ENCODE measurements around the gene AGK. TPM values are rescaled to one million over a fixed set of nuclear protein-coding genes. Genes with fewer than 3 reads are reported as not detected.

The AGK gene
- total RNA-seq, 1 experiment from 2014 or later, result 32.2 TPM

GRCh38 chr7:141649137-141649864 is 98.1 kb downstream of the AGK start:
- CTCF ChIA-PET, result interaction anchor here (0.6 to 2.1 kb wide), 29 partner anchors 8 to 623 kb away, joined by 3 to 26 read pairs (median 3); partner anchors contain the start of genes AGK and SSBP1
- Mint-ChIP-seq H3K36me3 (peaks cover 8% of the 10 kb centered on the region; the same call in 1 of the 2 replicates), H3K4me1 (peaks cover 25% of the 10 kb centered on the region), H3K4me3 (no peak overlapping the region), H3K27me3 (ENCODE audit: low read depth) (no peaks in the 10 kb centered on the region), H3K9me3 (no peaks in the 10 kb centered on the region), H3K27ac (peak overlapping the region; percentile 21; the same call in 1 of the 2 replicates)
- ATAC-seq (no peak), DNase-seq (ENCODE audit: low spot score) (no peak)
- POLR2A ChIA-PET, result interaction anchor here (0.6 to 0.8 kb wide), 2 partner anchors 80 to 387 kb away, joined by 4 to 7 read pairs; no protein-coding TSS in a partner anchor
- TF ChIP-seq, protein P1, sequence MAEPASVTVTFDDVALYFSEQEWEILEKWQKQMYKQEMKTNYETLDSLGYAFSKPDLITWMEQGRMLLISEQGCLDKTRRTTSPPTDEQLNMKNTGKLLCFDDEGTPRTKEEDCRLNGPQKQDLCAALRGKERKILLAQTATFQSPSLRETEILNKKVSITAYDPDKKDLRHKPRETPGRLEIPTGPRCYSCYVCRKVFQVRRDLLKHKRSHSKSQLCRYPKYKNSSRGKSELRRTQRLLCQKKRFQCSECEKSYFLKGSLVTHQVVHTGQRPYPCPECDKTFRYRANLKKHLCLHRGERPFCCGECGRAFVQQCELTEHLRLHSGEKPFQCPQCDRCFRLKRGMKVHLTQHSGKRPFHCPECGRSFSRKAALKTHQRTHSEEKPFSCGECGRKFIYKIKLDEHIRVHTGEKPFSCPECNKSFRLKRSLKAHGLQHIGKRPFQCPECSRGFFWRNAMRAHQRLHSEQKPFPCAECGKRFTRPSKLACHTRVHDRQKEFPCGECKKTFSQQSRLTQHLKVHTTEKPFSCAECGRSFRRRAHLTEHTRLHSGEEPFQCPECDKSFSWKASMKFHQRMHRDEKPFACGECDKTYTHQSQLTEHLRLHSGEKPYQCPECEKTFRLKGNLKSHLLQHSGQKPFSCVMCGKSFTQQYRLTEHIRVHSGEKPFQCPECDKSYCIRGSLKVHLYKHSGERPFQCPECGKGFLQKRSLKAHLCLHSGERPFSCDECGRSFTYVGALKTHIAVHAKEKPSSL (CRISPR knock-in tag; conservative IDR thresholded peaks at IDR 0.05), result no peak
- TF ChIP-seq ZNF121 (CRISPR knock-in tag; IDR thresholded peaks at IDR 0.05) (no peak), ZSCAN18 (CRISPR knock-in tag; IDR thresholded peaks at IDR 0.05) (no peak), ESRRA (CRISPR knock-in tag; IDR thresholded peaks at IDR 0.05; ENCODE audit: borderline replicate concordance) (no peak), FOXJ3 (CRISPR knock-in tag; IDR thresholded peaks at IDR 0.05; ENCODE audit: borderline replicate concordance) (no peak), NR1H2 (CRISPR knock-in tag; IDR thresholded peaks at IDR 0.05) (no peak), E2F1 (CRISPR knock-in tag; IDR thresholded peaks at IDR 0.05) (no peak)
- TF ChIP-seq, protein P2, sequence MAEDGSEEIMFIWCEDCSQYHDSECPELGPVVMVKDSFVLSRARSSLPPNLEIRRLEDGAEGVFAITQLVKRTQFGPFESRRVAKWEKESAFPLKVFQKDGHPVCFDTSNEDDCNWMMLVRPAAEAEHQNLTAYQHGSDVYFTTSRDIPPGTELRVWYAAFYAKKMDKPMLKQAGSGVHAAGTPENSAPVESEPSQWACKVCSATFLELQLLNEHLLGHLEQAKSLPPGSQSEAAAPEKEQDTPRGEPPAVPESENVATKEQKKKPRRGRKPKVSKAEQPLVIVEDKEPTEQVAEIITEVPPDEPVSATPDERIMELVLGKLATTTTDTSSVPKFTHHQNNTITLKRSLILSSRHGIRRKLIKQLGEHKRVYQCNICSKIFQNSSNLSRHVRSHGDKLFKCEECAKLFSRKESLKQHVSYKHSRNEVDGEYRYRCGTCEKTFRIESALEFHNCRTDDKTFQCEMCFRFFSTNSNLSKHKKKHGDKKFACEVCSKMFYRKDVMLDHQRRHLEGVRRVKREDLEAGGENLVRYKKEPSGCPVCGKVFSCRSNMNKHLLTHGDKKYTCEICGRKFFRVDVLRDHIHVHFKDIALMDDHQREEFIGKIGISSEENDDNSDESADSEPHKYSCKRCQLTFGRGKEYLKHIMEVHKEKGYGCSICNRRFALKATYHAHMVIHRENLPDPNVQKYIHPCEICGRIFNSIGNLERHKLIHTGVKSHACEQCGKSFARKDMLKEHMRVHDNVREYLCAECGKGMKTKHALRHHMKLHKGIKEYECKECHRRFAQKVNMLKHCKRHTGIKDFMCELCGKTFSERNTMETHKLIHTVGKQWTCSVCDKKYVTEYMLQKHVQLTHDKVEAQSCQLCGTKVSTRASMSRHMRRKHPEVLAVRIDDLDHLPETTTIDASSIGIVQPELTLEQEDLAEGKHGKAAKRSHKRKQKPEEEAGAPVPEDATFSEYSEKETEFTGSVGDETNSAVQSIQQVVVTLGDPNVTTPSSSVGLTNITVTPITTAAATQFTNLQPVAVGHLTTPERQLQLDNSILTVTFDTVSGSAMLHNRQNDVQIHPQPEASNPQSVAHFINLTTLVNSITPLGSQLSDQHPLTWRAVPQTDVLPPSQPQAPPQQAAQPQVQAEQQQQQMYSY (CRISPR knock-in tag; IDR thresholded peaks at IDR 0.05), result no peak

DNA sequence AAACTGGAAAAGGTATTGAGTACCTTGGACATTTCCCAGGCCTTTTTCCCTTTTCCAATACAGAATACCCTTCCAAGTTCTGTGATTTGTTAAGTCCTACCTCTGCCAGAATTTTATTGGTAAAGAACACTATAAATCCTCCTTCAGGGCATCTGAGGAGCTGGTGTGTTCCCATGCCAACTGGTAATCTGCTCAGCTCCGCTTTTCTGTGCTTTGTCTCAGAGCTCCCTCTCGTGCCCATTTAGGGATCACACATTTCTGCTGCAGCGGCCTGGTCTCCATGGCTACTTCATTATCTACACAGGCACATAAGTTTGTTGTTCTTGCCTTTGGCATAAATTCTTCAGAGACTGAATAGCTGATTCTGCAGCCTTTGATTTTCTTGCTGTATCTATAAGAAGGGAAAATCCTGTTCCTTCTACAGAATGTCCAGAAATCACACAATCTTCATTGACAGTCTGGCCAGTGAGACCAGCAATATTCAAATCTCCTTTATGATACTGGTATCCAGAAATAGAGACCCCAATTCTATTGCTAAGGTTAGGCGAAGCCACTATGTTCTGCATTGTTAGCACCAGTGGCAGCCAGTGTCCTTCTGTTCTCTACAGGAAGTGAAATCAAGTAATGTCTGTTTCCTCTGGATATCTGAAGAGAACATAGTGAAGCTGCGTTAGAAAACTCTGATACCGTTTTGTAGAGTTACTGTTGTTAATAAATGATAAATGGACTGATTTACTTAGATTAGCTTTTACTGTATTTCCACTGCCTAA is 98.8 kb downstream of the AGK start:
- peak; percentile 63 for DNase-seq (ENCODE audit: low spot score)
- ChIA-PET CTCF (interaction anchor here (0.6 to 2.1 kb wide), 28 partner anchors 8 to 635 kb away, joined by 3 to 26 read pairs (median 4); partner anchors contain the start of genes AGK, MRPS33 and SSBP1), POLR2A (no interaction called here)
- Mint-ChIP-seq H3K9me3 (no peaks in the 10 kb centered on the region), H3K27ac (peak overlapping the region; percentile 21; the same call in 1 of the 2 replicates), H3K4me3 (no peak overlapping the region), H3K36me3 (peaks cover 8% of the 10 kb centered on the region; the same call in 1 of the 2 replicates), H3K4me1 (peaks cover 31% of the 10 kb centered on the region), H3K27me3 (ENCODE audit: low read depth) (no peaks in the 10 kb centered on the region)
- TF ChIP-seq, protein P1 (CRISPR knock-in tag; conservative IDR thresholded peaks at IDR 0.05), result no peak
- TF ChIP-seq, protein P3, sequence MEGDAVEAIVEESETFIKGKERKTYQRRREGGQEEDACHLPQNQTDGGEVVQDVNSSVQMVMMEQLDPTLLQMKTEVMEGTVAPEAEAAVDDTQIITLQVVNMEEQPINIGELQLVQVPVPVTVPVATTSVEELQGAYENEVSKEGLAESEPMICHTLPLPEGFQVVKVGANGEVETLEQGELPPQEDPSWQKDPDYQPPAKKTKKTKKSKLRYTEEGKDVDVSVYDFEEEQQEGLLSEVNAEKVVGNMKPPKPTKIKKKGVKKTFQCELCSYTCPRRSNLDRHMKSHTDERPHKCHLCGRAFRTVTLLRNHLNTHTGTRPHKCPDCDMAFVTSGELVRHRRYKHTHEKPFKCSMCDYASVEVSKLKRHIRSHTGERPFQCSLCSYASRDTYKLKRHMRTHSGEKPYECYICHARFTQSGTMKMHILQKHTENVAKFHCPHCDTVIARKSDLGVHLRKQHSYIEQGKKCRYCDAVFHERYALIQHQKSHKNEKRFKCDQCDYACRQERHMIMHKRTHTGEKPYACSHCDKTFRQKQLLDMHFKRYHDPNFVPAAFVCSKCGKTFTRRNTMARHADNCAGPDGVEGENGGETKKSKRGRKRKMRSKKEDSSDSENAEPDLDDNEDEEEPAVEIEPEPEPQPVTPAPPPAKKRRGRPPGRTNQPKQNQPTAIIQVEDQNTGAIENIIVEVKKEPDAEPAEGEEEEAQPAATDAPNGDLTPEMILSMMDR (IDR thresholded peaks at IDR 0.05), result peak; percentile 60
- ATAC-seq, result peak; percentile 76
